HEK293 (cell line): ENCODE data around the gene SFT2D2.

ENCODE experiments used
- CTCF ChIA-PET: fragments of 350-600 bp; formaldehyde crosslinking; extraction: SDS; loops from one replicate; lab custom pipeline; 2021; ENCODE audit warnings: antibody characterized with exemption; lab: Yijun Ruan, JAX
- POLR2A ChIA-PET: fragments of 300-600 bp; formaldehyde crosslinking; extraction: SDS; loops from one replicate; lab custom pipeline; 2020; ENCODE audit warnings: antibody characterized with exemption, inconsistent platforms; lab: Yijun Ruan, JAX
- H3K27ac ChIP-seq: fragments of 200-500 bp; sonication (Bioruptor generic); 2 replicates; pipeline ENCODE4 v1.5.1; 2014; ENCODE audit warnings: low read depth, low read length, control low read depth, inconsistent platforms; ENCODE audit errors: extremely low read depth
- H3K36me3 ChIP-seq, 2 experiments: fragments of 200-500 bp in 1 of 2; sonication (Bioruptor generic) in 1 of 2; 1 replicate in 1 of 2; 2 replicates in 1 of 2; pipeline ENCODE4 v1.5.1; 2014 to 2017; ENCODE audit warnings: inconsistent platforms in 2 of 2, low read length in 2 of 2; ENCODE audit not compliant: control insufficient read depth in 2 of 2, insufficient read depth in 1 of 2
- H3K4me1 ChIP-seq: fragments of 200-500 bp; sonication (Bioruptor generic); 2 replicates; pipeline ENCODE4 v1.5.1; 2014; ENCODE audit warnings: mild to moderate bottlenecking, low read length, inconsistent platforms; ENCODE audit not compliant: control insufficient read depth, insufficient read depth
- H3K4me3 ChIP-seq: 2 replicates; pipeline ENCODE4 v1.5.1; 2011; ENCODE audit warnings: low read depth, mild to moderate bottlenecking, control low read depth, low read length, moderate library complexity
- H3K9me3 ChIP-seq: fragments of 200-500 bp; sonication (Bioruptor generic); 2 replicates; pipeline ENCODE4 v1.5.1; 2014; ENCODE audit warnings: low read depth, low read length, inconsistent platforms; ENCODE audit not compliant: control insufficient read depth, insufficient read depth
- HOXD13 ChIP-seq: sonication (generic); formaldehyde crosslinking; IDR thresholded peaks from 2 replicates; pipeline ENCODE4 v1.8.0; 2022; ENCODE audit warnings: missing genetic modification reagents, borderline replicate concordance
- MEIS1 ChIP-seq: sonication (generic); formaldehyde crosslinking; IDR thresholded peaks from 2 replicates; pipeline ENCODE4 v1.8.1; 2022; ENCODE audit warnings: missing genetic modification reagents, mild to moderate bottlenecking, borderline replicate concordance
- SCRT1 ChIP-seq: fragments of 450-650 bp; formaldehyde crosslinking; IDR thresholded peaks from 2 replicates; pipeline ENCODE4 v1.5.1; 2016; ENCODE audit warnings: missing biosample characterization, missing genetic modification characterization, borderline replicate concordance
- SCRT2 ChIP-seq: fragments of 450-650 bp; formaldehyde crosslinking; IDR thresholded peaks from 2 replicates; pipeline ENCODE4 v1.5.1; 2016; ENCODE audit warnings: missing biosample characterization, missing genetic modification characterization
- TSHZ1 ChIP-seq: fragments of 450-650 bp; formaldehyde crosslinking; IDR thresholded peaks from 2 replicates; pipeline ENCODE4 v1.5.1; 2016; ENCODE audit warnings: missing biosample characterization, missing genetic modification characterization, borderline replicate concordance
- ZBTB17 ChIP-seq: fragments of 450-650 bp; formaldehyde crosslinking; IDR thresholded peaks from 2 replicates; pipeline ENCODE4 v1.5.1; 2016; ENCODE audit warnings: missing biosample characterization, missing genetic modification characterization
- ZBTB6 ChIP-seq: fragments of 450-650 bp; formaldehyde crosslinking; IDR thresholded peaks from 2 replicates; pipeline ENCODE4 v1.5.1; 2017; ENCODE audit warnings: missing biosample characterization, missing genetic modification characterization
- ZNF132 ChIP-seq: fragments of 450-650 bp; formaldehyde crosslinking; IDR thresholded peaks from 2 replicates; pipeline ENCODE4 v1.5.1; 2017; ENCODE audit warnings: missing biosample characterization, missing genetic modification characterization, borderline replicate concordance
- ZNF138 ChIP-seq: fragments of 450-650 bp; formaldehyde crosslinking; IDR thresholded peaks from 2 replicates; pipeline ENCODE4 v1.5.1; 2016; ENCODE audit warnings: missing biosample characterization, missing genetic modification characterization, borderline replicate concordance
- ZNF140 ChIP-seq: fragments of 450-650 bp; formaldehyde crosslinking; IDR thresholded peaks from 2 replicates; pipeline ENCODE4 v1.5.1; 2016; ENCODE audit warnings: missing biosample characterization, missing genetic modification characterization
- ZNF341 ChIP-seq: fragments of 450-650 bp; formaldehyde crosslinking; IDR thresholded peaks from 2 replicates; pipeline ENCODE4; 2016; ENCODE audit warnings: low read depth, missing biosample characterization, missing genetic modification characterization
- ZNF354C ChIP-seq: fragments of 450-650 bp; formaldehyde crosslinking; IDR thresholded peaks from 2 replicates; pipeline ENCODE4 v1.5.1; 2016; ENCODE audit warnings: missing biosample characterization, missing genetic modification characterization, low read depth, borderline replicate concordance
- ZNF423 ChIP-seq: fragments of 450-650 bp; formaldehyde crosslinking; IDR thresholded peaks from 2 replicates; pipeline ENCODE4 v1.5.1; 2016; ENCODE audit warnings: missing biosample characterization, missing genetic modification characterization
- ZNF426 ChIP-seq: fragments of 450-650 bp; formaldehyde crosslinking; IDR thresholded peaks from 2 replicates; pipeline ENCODE4 v1.5.1; 2017; ENCODE audit warnings: missing biosample characterization, missing genetic modification characterization, mild to moderate bottlenecking, inconsistent platforms, moderate library complexity
- ZNF548 ChIP-seq: fragments of 450-650 bp; formaldehyde crosslinking; IDR thresholded peaks from 2 replicates; pipeline ENCODE4 v1.5.1; 2016; ENCODE audit warnings: missing biosample characterization, missing genetic modification characterization
- ZNF560 ChIP-seq: fragments of 450-650 bp; formaldehyde crosslinking; IDR thresholded peaks from 2 replicates; pipeline ENCODE4 v1.5.1; 2017; ENCODE audit warnings: missing biosample characterization, missing genetic modification characterization, borderline replicate concordance
- ZNF747 ChIP-seq: fragments of 450-650 bp; formaldehyde crosslinking; IDR thresholded peaks from 2 replicates; pipeline ENCODE4 v1.5.1; 2016; ENCODE audit warnings: missing biosample characterization, missing genetic modification characterization
- ZNF830 ChIP-seq: fragments of 450-650 bp; IDR thresholded peaks from 2 replicates; pipeline ENCODE4 v1.5.0; 2018; ENCODE audit warnings: missing biosample characterization, missing genetic modification characterization, low read depth, mild to moderate bottlenecking, moderate library complexity
- TF ChIP-seq, protein P1 (sequence below): fragments of 450-650 bp; formaldehyde crosslinking; conservative IDR thresholded peaks from 2 replicates; pipeline ENCODE4 v1.5.1; 2016; ENCODE audit warnings: low read depth, missing biosample characterization, missing genetic modification characterization

SFT2D2 gene

DNA sequence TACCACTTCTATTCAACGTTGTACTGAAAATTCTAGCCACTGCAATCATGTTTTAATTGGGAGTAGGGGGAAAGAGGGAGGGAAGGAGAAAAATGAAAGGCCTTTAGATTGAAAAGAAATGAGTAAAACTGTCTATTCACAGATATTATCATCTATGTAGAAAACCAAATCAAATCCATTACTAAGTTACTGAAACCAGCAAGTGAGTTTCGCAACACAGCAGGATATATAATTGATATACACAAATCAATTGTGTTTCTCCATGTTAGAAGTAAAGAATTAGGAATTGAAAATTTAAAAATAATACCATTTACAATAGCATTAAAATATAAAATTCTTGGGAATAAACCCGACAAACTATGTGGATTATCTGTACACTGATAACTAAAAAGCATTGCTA lies 19.2 kb downstream of the SFT2D2 start:
- TF ChIP-seq, protein P1, sequence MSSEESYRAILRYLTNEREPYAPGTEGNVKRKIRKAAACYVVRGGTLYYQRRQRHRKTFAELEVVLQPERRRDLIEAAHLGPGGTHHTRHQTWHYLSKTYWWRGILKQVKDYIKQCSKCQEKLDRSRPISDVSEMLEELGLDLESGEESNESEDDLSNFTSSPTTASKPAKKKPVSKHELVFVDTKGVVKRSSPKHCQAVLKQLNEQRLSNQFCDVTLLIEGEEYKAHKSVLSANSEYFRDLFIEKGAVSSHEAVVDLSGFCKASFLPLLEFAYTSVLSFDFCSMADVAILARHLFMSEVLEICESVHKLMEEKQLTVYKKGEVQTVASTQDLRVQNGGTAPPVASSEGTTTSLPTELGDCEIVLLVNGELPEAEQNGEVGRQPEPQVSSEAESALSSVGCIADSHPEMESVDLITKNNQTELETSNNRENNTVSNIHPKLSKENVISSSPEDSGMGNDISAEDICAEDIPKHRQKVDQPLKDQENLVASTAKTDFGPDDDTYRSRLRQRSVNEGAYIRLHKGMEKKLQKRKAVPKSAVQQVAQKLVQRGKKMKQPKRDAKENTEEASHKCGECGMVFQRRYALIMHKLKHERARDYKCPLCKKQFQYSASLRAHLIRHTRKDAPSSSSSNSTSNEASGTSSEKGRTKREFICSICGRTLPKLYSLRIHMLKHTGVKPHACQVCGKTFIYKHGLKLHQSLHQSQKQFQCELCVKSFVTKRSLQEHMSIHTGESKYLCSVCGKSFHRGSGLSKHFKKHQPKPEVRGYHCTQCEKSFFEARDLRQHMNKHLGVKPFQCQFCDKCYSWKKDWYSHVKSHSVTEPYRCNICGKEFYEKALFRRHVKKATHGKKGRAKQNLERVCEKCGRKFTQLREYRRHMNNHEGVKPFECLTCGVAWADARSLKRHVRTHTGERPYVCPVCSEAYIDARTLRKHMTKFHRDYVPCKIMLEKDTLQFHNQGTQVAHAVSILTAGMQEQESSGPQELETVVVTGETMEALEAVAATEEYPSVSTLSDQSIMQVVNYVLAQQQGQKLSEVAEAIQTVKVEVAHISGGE: no peak
- no peak for TF ChIP-seq ZNF132
- no peaks in the 10 kb centered on the region for H3K9me3 ChIP-seq
- ChIA-PET CTCF (interaction anchor here (1.3 kb wide), 1 partner anchor 10 kb away, joined by 5 read pairs; no protein-coding TSS in a partner anchor), POLR2A (no interaction called here)
- H3K4me3 ChIP-seq: no peak overlapping the region
- H3K36me3 ChIP-seq: peaks cover 18 to 69% of the 10 kb centered on the region in 2 experiments
- H3K27ac ChIP-seq: no peak overlapping the region
- no peaks in the 10 kb centered on the region for H3K4me1 ChIP-seq

DNA sequence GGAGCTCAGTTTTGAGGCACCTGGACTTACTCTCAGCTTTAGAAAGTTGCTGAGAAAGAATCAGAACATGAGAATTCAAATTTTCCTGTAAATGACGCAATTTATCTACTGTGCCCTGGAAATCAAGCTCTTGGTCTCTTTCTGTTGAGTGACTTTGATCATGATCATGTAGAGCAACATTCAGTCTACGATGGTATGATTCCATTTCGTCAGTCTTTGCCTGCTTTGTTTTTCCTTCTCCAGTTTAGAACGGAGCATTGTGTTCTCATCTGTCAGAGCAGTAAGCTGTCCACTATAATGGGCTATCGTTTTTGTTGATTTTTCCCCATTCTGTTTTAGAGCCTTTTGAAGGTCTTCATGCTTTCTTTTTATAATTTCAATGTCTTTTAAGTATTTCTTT lies 20.7 kb downstream of the SFT2D2 start:
- peaks cover 13 to 63% of the 10 kb centered on the region in 2 experiments for H3K36me3 ChIP-seq
- H3K4me3 ChIP-seq: no peak overlapping the region
- H3K4me1 ChIP-seq: no peaks in the 10 kb centered on the region
- H3K9me3 ChIP-seq: no peaks in the 10 kb centered on the region
- ChIA-PET CTCF (interaction anchor here (0.8 kb wide), 1 partner anchor 11 kb away, joined by 5 read pairs; no protein-coding TSS in a partner anchor), POLR2A (interaction anchor here (0.5 to 0.6 kb wide), 2 partner anchors 28 to 52 kb away, joined by 3 read pairs; no protein-coding TSS in a partner anchor)
- H3K27ac ChIP-seq: no peak overlapping the region
- TF ChIP-seq ZNF830 (tag by site-specific recombination): no peak
- no peak for TF ChIP-seq ZBTB6 (tag by site-specific recombination)
- TF ChIP-seq ZNF354C (tag by site-specific recombination): no peak
- TF ChIP-seq ZNF140 (tag by site-specific recombination): no peak
- no peak for TF ChIP-seq ZBTB17
- TF ChIP-seq MEIS1 (CRISPR knock-in tag): no peak
- no peak for TF ChIP-seq HOXD13 (CRISPR knock-in tag)
- no peak for TF ChIP-seq ZNF138 (tag by site-specific recombination)

DNA sequence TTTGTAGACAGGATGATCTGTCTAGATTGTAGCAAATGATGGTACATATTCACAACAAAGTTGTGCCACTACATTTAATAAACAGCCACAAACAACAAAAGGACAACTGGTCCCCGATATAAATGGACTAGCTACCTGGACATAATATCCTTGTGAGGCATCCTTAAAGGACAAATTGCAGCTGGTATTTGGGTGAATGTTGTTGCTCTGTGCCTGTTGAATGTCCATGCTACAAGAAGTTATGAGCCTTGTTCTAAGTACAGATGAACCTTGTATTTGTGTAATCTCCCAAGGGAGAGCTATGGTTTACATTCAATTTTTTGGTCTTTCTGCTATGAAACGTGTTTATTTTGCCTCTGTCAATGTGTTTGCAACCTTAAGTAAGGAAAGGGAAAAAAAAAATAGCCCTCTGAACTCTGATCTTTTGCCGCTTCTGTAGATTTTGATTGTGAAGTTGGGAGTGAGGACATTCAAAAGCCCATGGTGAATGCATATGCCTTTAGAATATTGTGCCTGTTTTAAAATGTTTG lies 26.5 kb downstream of the SFT2D2 start:
- CTCF ChIA-PET: interaction anchor here (0.6 to 1.1 kb wide), 7 partner anchors 12 to 1374 kb away, joined by 3 to 5 read pairs (median 4); no protein-coding TSS in a partner anchor
- no peak for TF ChIP-seq TSHZ1
- peak; percentile 90 for TF ChIP-seq SCRT2
- TF ChIP-seq ZNF423 (tag by site-specific recombination): no peak
- peak; percentile 57; the same call in 1 of the 2 replicates for TF ChIP-seq SCRT1 (tag by site-specific recombination)
- no peak for TF ChIP-seq ZNF548 (tag by site-specific recombination)
- no peak for TF ChIP-seq ZNF426 (tag by site-specific recombination)
- TF ChIP-seq ZNF747: no peak
- no peak for TF ChIP-seq ZNF341 (tag by site-specific recombination)
- no peak for TF ChIP-seq ZNF560 (tag by site-specific recombination)
- TF ChIP-seq HOXD13 (CRISPR knock-in tag): no peak
- TF ChIP-seq, all 188 proteins: peak for 2
- POLR2A ChIA-PET: no interaction called here

More for the DNA sequence above, 26.5 kb downstream of the SFT2D2 start:
- no peaks in the 10 kb centered on the region for H3K9me3 ChIP-seq
- H3K4me3 ChIP-seq: no peak overlapping the region
- H3K27ac ChIP-seq: no peak overlapping the region
- peaks cover 0 to 27% of the 10 kb centered on the region in 2 experiments; a peak in 2 of 3 replicates for H3K36me3 ChIP-seq
- H3K4me1 ChIP-seq: no peaks in the 10 kb centered on the region
